ENCODE results near the gene SNAP25.

SNAP25 gene

GRCh38 chr20:10263385-10264165 lies 44.9 kb downstream of the SNAP25 start:
- no peak for DNase-seq (ENCODE audit: low read depth in 2 of 2)

DNA sequence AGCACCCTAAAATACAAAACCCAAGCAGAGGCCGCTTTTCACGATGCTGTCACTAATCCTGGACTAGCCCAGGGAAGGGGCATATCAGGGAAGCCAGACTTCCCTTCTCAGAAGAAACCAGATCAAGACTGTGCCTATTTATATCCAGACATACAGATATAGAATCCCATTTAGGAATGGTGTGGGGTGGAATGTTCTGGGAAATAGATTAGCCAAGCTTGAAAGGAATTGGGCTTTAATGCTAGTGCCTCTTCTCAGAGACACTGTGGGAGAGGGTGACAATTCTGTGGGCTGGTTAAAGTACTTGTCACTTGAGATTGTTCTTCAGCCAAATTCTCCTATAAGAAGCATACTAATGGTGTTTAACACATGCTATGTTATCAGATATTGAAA lies 45.5 kb downstream of the SNAP25 start:
- no peak for DNase-seq (ENCODE audit: low read depth in 2 of 2)

DNA sequence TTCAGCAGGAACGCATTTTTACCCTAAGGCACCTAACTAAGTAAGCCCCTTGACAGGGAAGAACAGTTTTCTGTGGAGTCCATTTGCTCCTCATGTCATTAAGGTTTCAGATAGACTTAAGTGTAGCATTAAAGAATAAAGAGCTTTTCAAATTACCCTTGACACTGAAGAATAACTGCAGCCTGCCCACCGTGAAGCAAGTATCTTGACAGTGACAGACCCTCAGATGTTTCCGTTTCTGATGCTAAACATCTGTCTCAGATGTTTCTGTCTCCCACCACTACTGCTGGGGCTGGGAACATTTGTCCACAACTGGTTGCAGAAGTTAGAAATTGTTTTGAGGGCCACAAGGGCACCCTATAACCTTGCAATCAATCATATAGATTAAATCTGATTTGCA lies 50.0 kb downstream of the SNAP25 start:
- DNase-seq (ENCODE audit: low read depth in 2 of 2), result no peak

GRCh38 chr20:10270630-10271029 lies 52.0 kb downstream of the SNAP25 start:
- no peak for DNase-seq (ENCODE audit: low read depth in 2 of 2)

DNA sequence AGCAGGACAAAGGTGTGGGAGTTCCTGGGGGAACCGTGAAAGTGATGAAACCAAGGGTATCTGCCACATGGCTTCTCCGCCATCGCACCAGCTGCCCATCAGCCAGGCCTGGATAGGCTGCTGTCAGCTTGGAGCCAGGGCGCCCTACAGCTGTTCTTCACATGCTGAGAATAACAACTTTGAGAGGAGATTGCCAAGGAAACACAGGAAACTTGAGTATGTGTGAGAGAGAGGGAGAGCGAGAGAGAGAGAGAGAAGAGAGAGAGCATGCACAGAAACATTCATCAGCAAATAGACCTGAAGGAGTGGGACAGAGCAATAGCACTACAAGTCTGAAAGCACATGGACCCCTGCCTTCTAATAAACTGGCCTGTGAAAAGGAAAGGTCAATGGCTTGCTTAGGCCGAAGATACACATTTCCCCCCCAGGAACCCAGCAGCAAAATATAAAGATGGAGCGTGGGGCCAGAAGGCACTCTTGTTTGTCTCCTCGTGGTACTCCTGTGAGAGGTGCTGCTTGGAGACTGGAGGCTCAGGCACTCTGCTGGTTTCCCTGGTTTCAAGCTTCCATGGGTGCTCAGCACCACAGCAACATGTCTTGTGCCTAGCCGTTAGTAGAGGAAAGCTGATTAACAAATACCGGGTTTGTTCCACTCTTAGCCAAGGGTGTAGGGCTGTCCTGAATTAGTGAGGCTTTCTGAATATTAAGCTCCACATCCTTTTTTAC lies 53.0 kb downstream of the SNAP25 start:
- no peak for DNase-seq (ENCODE audit: low read depth in 2 of 2)

- DNase-seq (ENCODE audit: low read depth in 2 of 2), result no peak
Observed at GRCh38 chr20:10276878-10277580, 58.4 kb downstream of the SNAP25 start.

DNA sequence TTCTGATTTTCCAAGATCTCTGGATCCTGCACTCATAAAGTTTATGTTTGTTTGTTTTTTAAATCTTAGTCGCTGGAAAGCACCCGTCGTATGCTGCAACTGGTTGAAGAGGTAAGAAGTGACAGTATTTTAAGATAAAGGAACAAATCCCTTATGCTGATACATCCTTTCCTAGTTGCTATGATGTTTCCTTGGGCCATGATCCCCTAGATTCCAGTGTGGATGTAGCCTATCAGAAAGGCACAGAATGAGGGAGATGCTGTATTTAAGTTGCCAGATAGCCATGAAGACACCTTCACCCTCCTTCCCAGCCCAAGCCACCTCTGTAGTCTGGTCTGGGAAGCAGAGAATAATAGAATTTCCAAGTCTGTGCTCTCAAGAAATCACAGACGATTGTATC lies 59.0 kb downstream of the SNAP25 start:
- DNase-seq (ENCODE audit: low read depth in 2 of 2), result no peak

DNA sequence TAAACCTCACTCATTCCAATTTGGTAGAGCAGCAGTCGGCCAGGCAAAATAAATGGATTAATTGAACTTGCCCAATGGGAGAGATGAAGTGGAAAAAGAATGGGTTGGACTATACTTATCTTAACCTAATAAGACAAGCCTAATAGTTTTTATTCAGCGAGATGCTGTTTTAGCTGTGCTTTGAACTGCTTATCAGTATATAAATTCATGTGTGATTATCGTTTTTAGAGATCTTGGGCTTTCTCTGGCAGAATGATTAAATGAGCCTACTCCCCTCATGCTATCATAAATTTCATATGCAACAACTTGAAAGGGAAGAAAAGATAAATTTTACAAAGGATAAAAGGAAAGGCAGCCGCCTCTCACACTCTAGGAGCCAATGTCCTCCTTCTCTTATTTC lies 59.8 kb downstream of the SNAP25 start:
- no peak for DNase-seq (ENCODE audit: low read depth in 2 of 2)

GRCh38 chr20:10280018-10280908 lies 61.6 kb downstream of the SNAP25 start:
- DNase-seq (ENCODE audit: low read depth in 2 of 2), result no peak

DNA sequence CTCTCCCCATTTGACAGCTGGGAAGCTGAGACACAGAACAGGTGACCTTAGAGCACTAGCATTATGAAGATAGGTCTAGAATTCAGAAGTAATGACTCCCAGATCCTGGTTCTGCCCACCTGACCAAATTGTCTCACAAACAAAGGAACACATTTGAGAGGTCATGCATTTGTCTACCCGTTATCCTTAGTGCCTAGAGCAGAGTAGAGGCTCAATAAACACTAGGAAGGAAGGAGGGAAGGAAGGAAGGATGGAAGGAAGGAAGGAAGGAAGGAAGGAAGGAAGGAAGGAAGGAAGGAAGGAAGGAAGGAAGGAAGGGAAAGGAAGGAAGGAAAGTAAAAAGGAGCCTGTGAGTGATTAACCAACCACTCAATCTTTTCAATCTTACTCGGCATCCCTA lies 63.3 kb downstream of the SNAP25 start:
- DNase-seq (ENCODE audit: low read depth in 2 of 2), result no peak

DNA sequence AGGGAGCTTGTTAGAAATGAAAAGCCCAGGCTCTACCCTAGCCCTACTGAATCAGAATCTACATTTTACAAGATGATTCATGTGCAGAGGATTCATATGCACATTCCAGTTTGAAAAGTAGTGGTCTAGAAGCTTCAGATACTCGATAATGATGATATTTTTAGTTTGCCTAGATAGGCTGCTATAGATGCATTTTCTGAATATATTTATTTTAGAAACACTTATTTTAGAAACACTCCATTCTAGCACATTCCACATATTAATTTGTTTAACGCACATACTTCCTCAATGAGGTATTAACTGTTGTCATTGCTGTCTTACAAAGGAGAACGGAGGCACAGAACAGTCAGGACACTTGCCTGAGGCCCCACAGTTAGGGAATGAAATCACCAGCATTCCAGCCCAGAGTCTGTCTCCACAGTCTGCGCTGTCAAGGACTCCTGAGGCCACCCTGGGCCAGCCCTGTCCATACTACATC lies 64.4 kb downstream of the SNAP25 start:
- DNase-seq (ENCODE audit: low read depth in 2 of 2), result no peak

DNA sequence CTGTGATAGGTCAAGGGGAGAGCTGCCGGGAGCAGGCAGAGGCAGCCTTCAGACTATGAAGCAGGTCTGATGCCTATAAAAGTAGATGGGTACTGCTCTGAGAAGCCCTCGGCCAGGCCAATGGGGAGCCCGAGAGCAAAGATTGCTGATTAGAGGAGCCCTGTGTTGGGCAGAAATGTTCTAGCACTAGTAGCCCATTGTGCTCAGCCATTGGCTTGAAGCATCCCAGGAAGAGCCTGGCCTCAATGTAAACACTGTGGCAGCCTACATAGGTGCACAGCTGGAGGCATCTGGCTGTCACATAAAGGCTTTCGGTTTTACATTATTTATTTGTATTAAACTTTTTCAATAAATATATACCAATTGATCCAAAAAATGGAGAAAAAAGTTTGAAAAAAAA lies 67.7 kb downstream of the SNAP25 start:
- no peak for DNase-seq (ENCODE audit: low read depth in 2 of 2)

DNA sequence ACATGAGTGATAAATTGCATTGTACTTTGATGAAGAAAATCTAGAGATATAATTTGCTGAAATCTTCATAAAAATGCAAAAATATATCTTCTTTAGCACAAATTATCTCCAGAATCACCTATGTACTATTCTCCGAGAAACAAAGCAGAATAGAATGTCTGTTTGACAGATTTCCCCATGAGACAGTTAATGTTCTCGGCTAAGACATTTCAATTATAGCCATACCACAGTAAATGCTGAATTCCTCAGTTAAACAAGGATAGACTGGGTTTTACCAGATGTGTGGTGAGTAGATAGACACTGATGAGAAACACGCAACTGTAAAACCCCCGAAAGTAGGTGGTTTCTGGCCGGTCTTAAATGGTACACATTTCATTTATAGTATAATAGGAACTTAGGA lies 69.8 kb downstream of the SNAP25 start:
- no peak for DNase-seq (ENCODE audit: low read depth in 2 of 2)

- DNase-seq (ENCODE audit: low read depth in 2 of 2), result no peak
Observed at GRCh38 chr20:10288954-10289646, 70.5 kb downstream of the SNAP25 start.

GRCh38 chr20:10291568-10292248 lies 73.1 kb downstream of the SNAP25 start:
- no peak for DNase-seq (ENCODE audit: low read depth in 2 of 2)

DNA sequence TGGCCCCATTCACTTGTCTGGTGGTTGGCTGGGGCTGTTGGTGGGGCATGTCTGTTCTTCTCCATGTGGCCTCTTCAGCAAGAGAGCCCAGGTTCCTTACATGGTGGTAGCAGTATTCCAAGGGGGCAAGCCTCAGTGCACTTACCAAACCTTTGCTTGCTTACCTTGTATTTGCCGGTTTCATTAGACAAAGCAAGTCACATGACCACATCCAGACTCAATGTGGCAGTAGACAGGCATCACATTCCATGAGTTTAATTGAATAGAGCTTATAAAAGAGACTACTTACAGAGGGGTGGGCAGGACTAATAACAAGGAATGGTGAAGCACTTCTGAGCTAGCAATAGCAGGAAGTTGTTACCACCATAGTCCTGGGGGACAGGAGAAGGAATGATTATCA lies 78.6 kb downstream of the SNAP25 start:
- DNase-seq (ENCODE audit: low read depth in 2 of 2), result no peak

- DNase-seq (ENCODE audit: low read depth in 2 of 2), result no peak
Observed at GRCh38 chr20:10297684-10298240, 79.1 kb downstream of the SNAP25 start.

DNA sequence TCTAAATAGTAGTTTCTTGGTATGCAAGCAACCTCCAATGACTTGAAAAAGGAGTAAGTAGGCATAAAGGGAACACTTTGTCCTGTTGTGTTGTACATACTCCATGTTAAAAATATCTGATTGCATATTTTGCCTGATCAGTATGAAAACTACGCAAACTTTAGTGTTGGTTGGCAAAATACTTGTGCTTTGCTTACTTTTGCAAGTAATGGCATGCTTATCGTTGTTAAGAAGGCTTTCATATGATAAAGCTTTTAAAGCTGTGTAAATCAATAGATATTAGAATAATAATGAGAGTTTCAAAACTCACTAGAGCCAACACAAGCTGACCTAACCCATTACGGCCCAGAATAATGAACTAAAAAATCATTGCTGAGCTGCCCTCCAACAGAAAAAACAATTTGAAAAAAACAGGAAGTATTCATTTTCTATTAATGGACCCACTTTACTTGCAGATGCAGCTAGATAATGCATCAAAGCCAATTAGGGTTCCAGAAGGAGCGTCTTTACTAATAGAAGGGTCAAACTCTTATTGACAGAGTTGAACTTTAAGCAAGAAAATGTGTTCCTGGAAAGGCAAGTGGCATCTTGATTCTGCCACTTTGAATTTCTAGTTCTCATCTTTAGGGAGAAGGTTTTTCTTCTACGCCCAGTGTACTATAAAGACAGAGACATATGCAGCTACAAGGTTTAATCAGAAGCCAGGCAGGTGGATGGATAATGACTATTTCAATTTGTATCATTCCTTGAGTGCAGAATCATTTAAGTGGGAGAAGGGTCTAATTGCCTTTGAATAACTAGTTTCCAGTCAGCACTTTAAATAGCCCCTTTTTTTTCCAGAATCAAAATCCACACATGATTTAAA lies 82.2 kb downstream of the SNAP25 start:
- DNase-seq (ENCODE audit: low read depth in 2 of 2), result no peak

DNA sequence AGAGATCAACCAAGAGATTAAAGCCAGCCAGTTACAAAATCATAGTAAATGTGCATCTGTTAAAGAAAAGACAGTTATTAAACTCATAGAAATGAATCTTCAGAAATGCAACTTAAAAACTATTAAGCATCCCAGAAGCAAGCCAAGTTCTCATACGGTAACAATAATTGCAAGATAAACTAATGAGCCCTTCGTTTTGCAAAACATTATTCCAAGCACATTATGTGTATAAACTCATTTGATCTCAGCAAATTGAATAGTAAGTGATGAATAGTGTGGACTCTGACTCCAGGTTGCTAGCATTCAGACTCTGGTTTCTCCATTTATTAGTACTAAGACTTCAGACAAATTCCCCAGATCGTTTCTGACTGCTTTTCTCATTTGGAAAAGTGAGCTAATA lies 85.2 kb downstream of the SNAP25 start:
- DNase-seq (ENCODE audit: low read depth in 2 of 2), result no peak

All from stimulated activated CD8-positive, alpha-beta memory T cell treated with anti-CD3 and anti-CD28 coated beads, Interleukin-7, amount 100 ng/mL, for 4 hours (primary cell).